T-helper 2 cell (primary cell): ENCODE data around the gene GNGT1.
A peak's percentile ranks its signal among the peaks of the same experiment; 100 is the strongest.

Experiments used
- DNase-seq, 5 experiments: peaks; one replicate each; pipeline versions ENCODE4 v3.0.0 to v3.0.0-alpha.2; 2012 to 2022

Gene GNGT1

DNA sequence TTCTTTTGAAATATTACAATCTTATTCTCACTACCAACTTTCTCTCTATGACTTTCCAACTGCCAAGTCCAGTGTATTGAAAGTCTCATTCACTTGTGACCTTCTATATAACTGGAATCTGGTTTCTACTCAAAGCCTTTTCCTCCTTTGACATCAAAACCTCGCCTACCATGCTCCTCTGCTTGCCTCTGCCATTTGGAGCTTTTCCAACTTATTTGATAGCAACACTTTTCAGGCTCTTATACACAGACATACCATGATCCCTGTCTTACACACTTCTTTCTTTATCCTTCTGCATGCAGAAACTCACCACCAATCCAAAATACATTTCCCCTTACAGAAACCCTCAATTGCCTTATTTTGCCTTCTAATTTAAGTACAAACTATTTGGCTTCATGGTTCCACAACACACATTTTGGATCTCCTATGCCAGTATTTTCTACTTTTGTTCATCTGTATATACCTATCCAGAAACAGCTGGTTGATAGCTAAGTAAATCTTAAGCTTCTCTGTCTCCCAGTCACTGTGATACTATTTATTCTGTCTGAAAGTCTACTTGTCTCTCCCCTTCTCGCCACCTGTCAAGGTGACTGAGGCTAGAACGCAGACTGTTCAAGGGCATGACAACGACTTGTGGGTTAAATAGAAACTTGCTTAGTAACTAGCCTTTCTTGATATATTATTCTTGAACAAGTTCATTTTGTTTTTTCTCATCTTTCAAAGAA lies 37.6 kb downstream of the GNGT1 start:
- no peak for DNase-seq

DNA sequence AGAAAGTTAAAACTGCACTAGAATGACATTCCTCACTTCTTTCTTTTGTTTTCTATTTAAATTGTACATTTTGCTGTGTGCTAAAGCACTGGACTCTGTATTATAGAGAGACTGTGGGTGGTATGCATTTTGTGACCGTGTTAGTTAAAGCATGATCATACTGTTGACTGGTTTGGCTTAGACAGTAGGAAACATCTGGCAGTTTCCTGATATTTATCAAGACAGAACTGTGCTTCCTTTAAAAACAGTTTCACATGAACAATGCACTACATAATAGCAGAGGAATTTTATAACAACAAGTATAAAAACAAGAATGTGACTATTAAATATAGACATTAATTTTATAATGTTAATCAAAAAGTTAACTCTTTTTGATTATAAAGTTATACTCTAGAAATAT lies 38.3 kb downstream of the GNGT1 start:
- DNase-seq, result no peak

DNA sequence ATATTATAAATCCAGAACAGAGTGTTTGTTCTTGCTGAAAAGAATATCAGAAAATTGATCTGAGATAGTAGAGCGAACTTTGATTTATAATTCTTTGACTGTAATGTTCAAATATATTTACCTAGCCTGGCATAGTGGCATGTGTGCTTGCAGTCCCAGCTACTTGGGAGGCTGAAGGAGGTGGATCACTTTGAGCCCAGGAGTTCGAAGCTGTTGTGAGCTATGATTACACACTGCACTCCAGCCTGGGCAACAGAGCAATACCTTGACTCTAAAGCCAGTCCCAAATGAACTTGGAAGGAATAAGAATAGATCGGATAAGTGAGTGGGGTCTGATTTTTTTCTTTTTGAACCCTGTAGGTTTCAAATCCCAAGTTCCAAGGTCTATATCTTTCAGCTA lies 38.7 kb downstream of the GNGT1 start:
- no peak for DNase-seq

DNA sequence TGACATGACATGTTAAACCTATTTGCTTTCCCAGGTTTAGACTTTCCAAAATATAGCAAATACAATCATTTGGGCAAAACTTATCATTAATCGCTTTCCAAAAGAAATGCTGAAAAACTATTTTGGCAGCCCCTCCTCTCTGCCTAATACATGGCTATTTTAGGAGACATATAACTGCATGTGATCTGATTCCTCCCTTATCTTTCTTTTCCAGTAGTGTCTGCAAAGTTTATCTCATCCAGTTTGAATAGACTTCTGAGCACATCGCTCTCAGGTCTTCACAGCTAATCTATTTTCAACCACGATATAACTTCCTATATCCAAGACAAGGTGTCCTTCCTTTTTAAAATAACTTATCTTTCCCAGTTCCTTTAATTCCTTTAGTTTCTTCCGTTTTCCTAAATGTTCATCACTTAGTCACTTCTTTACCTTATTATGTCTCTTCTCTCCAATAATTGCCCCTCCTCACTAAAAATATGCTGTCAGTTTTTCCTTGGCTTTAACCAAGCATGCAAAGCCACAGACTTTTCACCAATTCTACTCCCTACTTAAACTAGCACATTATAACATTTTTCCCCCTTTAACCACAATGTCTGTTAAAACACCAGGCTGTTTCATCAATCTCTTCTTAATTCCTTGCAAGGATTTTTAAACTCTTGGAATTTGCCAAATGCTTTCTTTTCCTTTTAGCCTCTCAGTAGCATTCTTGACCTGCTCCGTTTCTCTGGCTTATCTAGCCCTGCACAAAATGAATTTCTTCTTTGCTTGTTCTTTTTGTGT lies 39.6 kb downstream of the GNGT1 start:
- no peak for DNase-seq

DNA sequence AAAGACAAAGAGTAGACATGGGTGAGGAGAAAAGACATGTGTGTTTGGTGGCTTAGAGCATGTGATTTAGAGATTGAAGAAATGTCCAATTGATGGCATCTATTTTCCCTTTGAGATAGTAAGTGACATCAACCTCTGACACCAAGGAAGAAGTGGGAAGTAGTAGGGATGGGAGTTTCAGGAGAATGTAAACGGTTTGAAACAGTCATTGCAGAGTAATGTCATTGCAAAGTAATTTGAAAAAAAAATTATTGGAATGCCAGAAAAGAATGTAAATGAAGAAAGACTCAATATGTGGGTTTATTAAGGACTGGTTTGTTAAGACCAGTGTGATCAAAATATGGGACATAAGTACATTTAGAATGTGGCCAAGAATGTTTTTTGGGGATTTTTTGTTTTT lies 41.7 kb downstream of the GNGT1 start:
- no peak for DNase-seq

DNA sequence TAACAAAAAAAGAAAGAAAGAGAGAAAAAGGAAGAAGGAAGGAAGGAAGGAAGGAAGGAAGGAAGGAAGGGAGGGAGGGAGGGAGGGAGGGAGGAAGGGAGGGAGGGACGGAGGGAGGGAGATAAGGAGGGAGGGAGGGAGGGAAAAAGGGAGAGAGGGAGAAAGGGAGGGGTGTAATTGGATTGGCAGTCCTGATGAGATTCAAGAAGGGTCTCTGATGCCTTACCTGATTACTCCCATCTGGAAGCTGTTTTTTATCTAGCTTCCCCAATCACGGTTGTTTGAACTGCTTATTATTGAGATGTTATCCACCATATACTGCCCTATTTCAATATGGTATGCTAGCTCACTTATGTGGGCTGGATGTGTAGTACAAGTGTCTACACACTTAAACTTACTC lies 42.5 kb downstream of the GNGT1 start:
- DNase-seq, result no peak

DNA sequence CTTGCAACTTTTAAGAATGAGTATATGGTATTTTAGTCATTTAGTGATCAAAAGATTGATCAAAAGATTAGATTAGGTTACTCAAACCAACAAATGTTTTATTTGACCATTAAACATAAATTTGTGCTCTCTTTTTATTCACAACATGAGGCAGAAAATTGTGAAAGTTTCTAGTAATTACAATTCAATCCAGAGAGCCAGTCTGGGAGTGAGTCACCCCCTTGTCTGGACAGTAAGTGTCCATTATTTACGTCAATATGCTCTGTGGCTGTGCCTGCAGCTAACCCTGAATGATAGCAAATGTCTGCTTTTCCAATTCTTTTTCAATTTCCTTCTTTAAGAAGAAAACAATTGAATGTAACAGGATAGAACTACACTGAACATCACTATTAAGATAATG lies 43.1 kb downstream of the GNGT1 start:
- no peak for DNase-seq

DNA sequence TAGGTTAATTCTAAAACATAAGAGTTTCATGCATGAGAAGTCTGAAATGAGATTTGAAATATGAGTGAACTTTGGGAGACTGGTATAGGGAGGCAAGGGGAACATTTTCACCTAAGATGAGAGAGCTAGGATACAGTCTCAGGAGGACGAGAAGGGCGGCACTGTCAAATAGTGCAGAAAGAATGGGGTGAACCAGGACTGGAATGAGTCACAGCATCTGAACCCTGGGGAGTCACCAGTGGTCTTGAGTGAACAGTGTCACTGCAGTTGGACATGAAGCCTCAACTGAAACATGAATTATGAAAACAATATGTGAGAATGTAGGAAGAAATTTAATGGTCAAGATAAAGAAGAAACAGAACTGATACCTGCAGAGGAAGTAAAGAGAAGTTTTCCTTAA lies 48.9 kb downstream of the GNGT1 start:
- DNase-seq, result no peak

DNA sequence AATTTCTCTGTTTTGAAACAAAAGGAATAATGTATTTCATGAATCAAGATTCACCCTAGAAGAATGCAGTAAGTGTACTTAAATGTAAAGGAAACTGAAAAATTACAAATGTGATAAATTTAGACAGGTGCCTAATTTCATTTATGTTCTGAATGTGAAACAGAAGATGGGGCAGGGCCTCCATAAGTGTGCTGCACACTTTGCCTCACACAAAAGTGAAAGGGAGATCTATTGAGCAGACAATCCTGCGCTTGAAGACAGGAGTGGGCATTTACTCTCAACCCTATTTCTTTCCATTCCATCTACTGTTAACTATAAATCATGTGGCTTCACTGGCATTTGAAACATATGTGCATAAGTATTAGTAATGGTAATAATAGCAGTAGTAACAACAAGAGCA lies 51.4 kb downstream of the GNGT1 start:
- no peak for DNase-seq

DNA sequence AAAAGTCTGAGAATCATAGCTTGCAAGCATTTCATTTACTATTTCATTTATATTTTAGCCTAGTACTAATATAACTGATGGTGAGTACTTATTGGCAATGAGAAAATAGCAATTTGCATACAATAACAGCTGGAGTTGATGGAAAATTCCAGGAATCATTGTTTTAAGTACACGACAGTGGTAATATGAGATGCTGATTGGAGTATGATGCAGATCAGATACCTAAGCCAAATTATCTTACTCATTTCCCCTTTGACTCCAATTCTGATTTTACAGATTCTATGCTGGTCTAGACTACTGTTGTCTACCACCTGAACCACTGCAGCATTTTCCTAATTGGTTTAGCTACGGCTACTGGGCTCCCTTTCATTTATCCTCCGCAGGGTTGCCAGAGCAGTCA lies 51.8 kb downstream of the GNGT1 start:
- DNase-seq, result no peak

DNA sequence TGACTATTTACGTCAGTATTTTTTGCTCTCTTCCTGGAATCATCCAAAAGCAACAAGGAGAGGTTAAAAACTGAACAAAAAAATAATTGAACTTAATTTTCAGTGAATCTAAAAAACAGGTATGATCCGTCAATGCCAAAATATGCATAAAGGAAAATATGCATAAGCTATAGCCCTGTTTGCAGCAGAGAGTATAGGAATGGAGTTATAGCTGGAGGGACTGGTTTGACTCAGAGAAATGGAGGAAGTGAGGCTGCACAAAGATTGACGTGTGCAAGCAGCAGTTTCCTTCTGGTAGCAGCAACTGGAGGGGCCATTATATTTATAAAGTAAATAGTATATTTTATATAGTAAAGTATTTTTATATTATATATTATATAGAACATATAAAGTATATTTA lies 52.3 kb downstream of the GNGT1 start:
- peak in 1 of 5 experiments; percentile 2 for DNase-seq
